Astrocyte (in vitro differentiated cells and primary cell): ENCODE data around the gene IARS2. TPM values are rescaled to one million over a fixed set of nuclear protein-coding genes. Genes with fewer than 3 reads are reported as not detected.

Source experiments
- DNase-seq: peaks from one replicate; pipeline ENCODE4 v3.0.0-alpha.2; 2010; ENCODE audit warnings: low read depth
- FAIRE-seq: peaks from 2 replicates; lab custom pipeline; 2011; peaks lifted over from hg19 to GRCh38; lab: Jason Lieb, UNC
- H2AFZ ChIP-seq: 2 replicates; pipeline ENCODE4 v1.6.0; 2012; ENCODE audit warnings: low read depth, low read length, inconsistent platforms
- H3K27ac ChIP-seq: 2 replicates; pipeline ENCODE4 v1.5.1; 2011; ENCODE audit warnings: low read depth, low read length, inconsistent platforms
- H3K27me3 ChIP-seq: 2 replicates; pipeline ENCODE4 v1.6.0; 2011; ENCODE audit warnings: low read length, inconsistent platforms; ENCODE audit not compliant: insufficient read depth
- H3K36me3 ChIP-seq: 2 replicates; pipeline ENCODE4 v1.5.1; 2011; ENCODE audit warnings: low read length, inconsistent platforms; ENCODE audit not compliant: insufficient read depth
- H3K4me1 ChIP-seq: 2 replicates; pipeline ENCODE4 v1.5.1; 2011; ENCODE audit warnings: low read length, inconsistent platforms; ENCODE audit not compliant: insufficient read depth
- H3K4me2 ChIP-seq: 2 replicates; pipeline ENCODE4 v1.6.0; 2012; ENCODE audit warnings: low read length, inconsistent platforms
- H3K4me3 ChIP-seq: 2 replicates; pipeline ENCODE4 v1.5.1; 2011; ENCODE audit warnings: low read depth, mild to moderate bottlenecking, low read length, inconsistent platforms; ENCODE audit not compliant: insufficient read depth
- H3K79me2 ChIP-seq: 2 replicates; pipeline ENCODE4 v1.6.0; 2012; ENCODE audit warnings: mild to moderate bottlenecking, low read length, inconsistent platforms; ENCODE audit not compliant: insufficient read depth
- H3K9ac ChIP-seq: 2 replicates; pipeline ENCODE4 v1.6.0; 2012; ENCODE audit warnings: mild to moderate bottlenecking, low read length, inconsistent platforms
- H3K9me3 ChIP-seq: 2 replicates; pipeline ENCODE4 v1.5.1; 2012; ENCODE audit warnings: low read depth, mild to moderate bottlenecking, low read length, inconsistent platforms; ENCODE audit not compliant: insufficient read depth
- H4K20me1 ChIP-seq: 2 replicates; pipeline ENCODE4 v1.6.0; 2012; ENCODE audit warnings: low read length, inconsistent platforms; ENCODE audit not compliant: insufficient read depth
- H3K27ac Mint-ChIP-seq: one replicate; pipeline ENCODE4 v1.8.0; 2021; ENCODE audit warnings: mild to moderate bottlenecking, mixed read lengths; ENCODE audit not compliant: unreplicated experiment
- H3K27me3 Mint-ChIP-seq: one replicate; pipeline ENCODE4 v1.8.0; 2021; ENCODE audit warnings: low read depth, mixed read lengths; ENCODE audit not compliant: unreplicated experiment
- H3K36me3 Mint-ChIP-seq: one replicate; pipeline ENCODE4 v1.8.0; 2021; ENCODE audit warnings: low read depth, mixed read lengths; ENCODE audit not compliant: unreplicated experiment
- H3K4me1 Mint-ChIP-seq: one replicate; pipeline ENCODE4 v1.8.0; 2021; ENCODE audit warnings: low read depth, mixed read lengths; ENCODE audit not compliant: unreplicated experiment
- H3K4me3 Mint-ChIP-seq: one replicate; pipeline ENCODE4 v1.8.0; 2021; ENCODE audit warnings: mild to moderate bottlenecking, moderate library complexity, mixed read lengths; ENCODE audit not compliant: unreplicated experiment
- H3K9me3 Mint-ChIP-seq: one replicate; pipeline ENCODE4 v1.8.0; 2021; ENCODE audit warnings: mild to moderate bottlenecking, mixed read lengths; ENCODE audit not compliant: unreplicated experiment
- CTCF ChIP-seq: IDR thresholded peaks from 2 replicates; pipeline ENCODE4 v1.5.1; 2011; ENCODE audit warnings: low read depth, mild to moderate bottlenecking, inconsistent platforms, low read length, moderate library complexity; ENCODE audit not compliant: insufficient read depth
- EZH2 ChIP-seq: IDR thresholded peaks from 2 replicates; pipeline ENCODE4 v1.6.1; 2012; ENCODE audit warnings: mild to moderate bottlenecking, low read length, inconsistent platforms; ENCODE audit not compliant: insufficient read depth
- total RNA-seq: library from RNA; stranded (reverse); gene quantifications from 2 replicates; pipeline ENCODE4 v1.2.1, GENCODE V29; 2021

IARS2 gene
- total RNA-seq, 1 donor from 2014 or later = 55.1 TPM

GRCh38 chr1:220045356-220046051 is 48.4 kb upstream of the IARS2 start:
- peak overlapping the region; percentile 91 for H3K4me2 ChIP-seq
- peak overlapping the region; percentile 96 for H2AFZ ChIP-seq
- peak overlapping the region; percentile 91 for H3K4me3 ChIP-seq
- no peaks in the 10 kb centered on the region for H3K9me3 ChIP-seq
- H3K27me3 ChIP-seq = no peaks in the 10 kb centered on the region
- peaks cover 11% of the 10 kb centered on the region for H3K4me1 ChIP-seq
- DNase-seq = no peak
- FAIRE-seq = no peak
- Mint-ChIP-seq H3K27ac (peak overlapping the region; percentile 85), H3K27me3 (no peaks in the 10 kb centered on the region), H3K4me3 (peak overlapping the region; percentile 92), H3K9me3 (no peaks in the 10 kb centered on the region), H3K4me1 (peaks cover 6% of the 10 kb centered on the region), H3K36me3 (no peaks in the 10 kb centered on the region)
- H3K36me3 ChIP-seq = peaks cover 5% of the 10 kb centered on the region
- H3K27ac ChIP-seq = peak overlapping the region; percentile 67
- H3K79me2 ChIP-seq = peaks cover 55% of the 10 kb centered on the region
- TF ChIP-seq EZH2 (no peak), CTCF (no peak)
- H3K9ac ChIP-seq = peak overlapping the region; percentile 90
- H4K20me1 ChIP-seq = peaks cover 13% of the 10 kb centered on the region

- TF ChIP-seq CTCF = peak; percentile 48
- no peak for TF ChIP-seq EZH2
- Histone ChIP-seq H3K36me3 (peaks cover 5% of the 10 kb centered on the region), H2AFZ (peak within 1 kb of the TSS; percentile 96)
These were observed 47.6 kb upstream of the IARS2 start, which contains the start of gene EPRS1 for GRCh38 chr1:220046052-220046930. TSS of gene EPRS1 (minus strand) at chr1:220046505. CDS start at chr1:220046388, 117 bp downstream.

More at GRCh38 chr1:220046052-220046930, 47.6 kb upstream of the IARS2 start, which contains the start of gene EPRS1:
- H4K20me1 ChIP-seq = peaks cover 13% of the 10 kb centered on the region
- no peaks in the 10 kb centered on the region for H3K9me3 Mint-ChIP-seq
- peak within 1 kb of the TSS; percentile 92 for H3K4me3 Mint-ChIP-seq
- H3K27ac Mint-ChIP-seq = peak within 1 kb of the TSS; percentile 85
- H3K36me3 Mint-ChIP-seq = no peaks in the 10 kb centered on the region
- H3K4me2 ChIP-seq = peak within 1 kb of the TSS; percentile 91
- H3K27ac ChIP-seq = peak within 1 kb of the TSS; percentile 67
- FAIRE-seq = peak; percentile 41
- H3K9me3 ChIP-seq = no peaks in the 10 kb centered on the region
- DNase-seq = peak; percentile 99
- H3K27me3 Mint-ChIP-seq = no peaks in the 10 kb centered on the region
- peaks cover 11% of the 10 kb centered on the region for H3K4me1 ChIP-seq
- peaks cover 49% of the 10 kb centered on the region for H3K79me2 ChIP-seq
- peak within 1 kb of the TSS; percentile 91 for H3K4me3 ChIP-seq
- H3K9ac ChIP-seq = peak within 1 kb of the TSS; percentile 90
- H3K27me3 ChIP-seq = no peaks in the 10 kb centered on the region
- peaks cover 6% of the 10 kb centered on the region for H3K4me1 Mint-ChIP-seq
